GM12878 (cell line): ENCODE data around the gene SLC34A1. TPM values are rescaled to one million over a fixed set of nuclear protein-coding genes. Genes with fewer than 3 reads are reported as not detected.

Experiments
- CEBPB ChIP-seq, 2 experiments: fragments of 150-350 bp in 1 of 2; IDR thresholded peaks; 2 replicates each; pipeline ENCODE4 v1.6.1; 2012 to 2014; ENCODE audit warnings: low read depth in 2 of 2, low read length in 2 of 2, borderline replicate concordance in 1 of 2, inconsistent platforms in 1 of 2
- CREB1 ChIP-seq: IDR thresholded peaks from 2 replicates; pipeline ENCODE4 v1.6.1; 2012; ENCODE audit warnings: low read depth, mild to moderate bottlenecking, inconsistent platforms
- EGR1 ChIP-seq, 2 experiments: IDR thresholded peaks; 1 replicate in 1 of 2; 2 replicates in 1 of 2; pipeline ENCODE4 v1.6.1; 2011 to 2012; ENCODE audit warnings: low read depth in 2 of 2, low read length in 2 of 2, borderline replicate concordance in 1 of 2, mild to moderate bottlenecking in 1 of 2, moderate library complexity in 1 of 2
- FOXM1 ChIP-seq: IDR thresholded peaks from 2 replicates; pipeline ENCODE4 v1.6.1; 2012; ENCODE audit warnings: low read depth, mild to moderate bottlenecking, inconsistent platforms, low read length, moderate library complexity
- IRF4 ChIP-seq: IDR thresholded peaks from 2 replicates; pipeline ENCODE4 v1.6.1; 2011; ENCODE audit warnings: low read depth, low read length
- NR2C2 ChIP-seq: IDR thresholded peaks from 2 replicates; pipeline ENCODE4 v1.6.1; 2011; ENCODE audit warnings: borderline replicate concordance, low read depth; ENCODE audit not compliant: control insufficient read depth, insufficient read length
- PAX5 ChIP-seq: IDR thresholded peaks from 2 replicates; pipeline ENCODE4 v1.6.1; 2011; ENCODE audit warnings: low read depth, low read length, borderline replicate concordance
- PML ChIP-seq: IDR thresholded peaks from 2 replicates; pipeline ENCODE4 v1.6.1; 2012; ENCODE audit warnings: low read length, inconsistent platforms
- POLR2AphosphoS2 ChIP-seq: IDR thresholded peaks from 2 replicates; pipeline ENCODE4 v1.6.1; 2011; ENCODE audit warnings: low read depth, mild to moderate bottlenecking, low read length, improper control_type of control experiment, moderate library complexity
- POLR2AphosphoS5 ChIP-seq: IDR thresholded peaks from 2 replicates; pipeline ENCODE4 v1.6.1; 2011; ENCODE audit warnings: mild to moderate bottlenecking, low read length, inconsistent platforms
- RAD21 ChIP-seq: IDR thresholded peaks from 2 replicates; pipeline ENCODE4 v1.6.1; 2011; ENCODE audit warnings: mild to moderate bottlenecking, low read depth, low read length, moderate library complexity; ENCODE audit not compliant: insufficient read depth
- RCOR1 ChIP-seq: conservative IDR thresholded peaks from 2 replicates; pipeline ENCODE4 v1.6.1; 2012; ENCODE audit warnings: low read depth, low read length, improper control_type of control experiment
- SMAD5 ChIP-seq: IDR thresholded peaks from 2 replicates; pipeline ENCODE4 v1.6.1; 2016; ENCODE audit warnings: antibody characterized with exemption, low read depth
- SREBF1 ChIP-seq: IDR thresholded peaks from 2 replicates; pipeline ENCODE4 v1.6.1; 2012; ENCODE audit warnings: mild to moderate bottlenecking, low read length
- STAT1 ChIP-seq: fragments of 450-650 bp; conservative IDR thresholded peaks from 2 replicates; pipeline ENCODE4 v1.6.1; 2014; ENCODE audit warnings: antibody characterized with exemption, mild to moderate bottlenecking
- TBL1XR1 ChIP-seq: IDR thresholded peaks from 2 replicates; pipeline ENCODE4 v1.6.1; 2012; ENCODE audit warnings: low read depth, low read length, improper control_type of control experiment
- polyA plus RNA-seq, 11 experiments: library from polyadenylated mRNA; depleted of rRNA in 4 of 11; unstranded in 6 of 11; stranded (reverse) in 5 of 11; fragments of >200 nt; fragmentation: Nextera tagmentation in 4 of 11; fragmentation: Illumina TruSeq in 1 of 11; extraction: Ambion mirVana in 4 of 11; extraction: Trizol in 1 of 11; gene quantifications; 1 replicate in 1 of 11; 2 replicates in 10 of 11; pipeline versions ENCODE4 v1.2.1 to v1.2.3, GENCODE V29; 2011 to 2016; ENCODE audit warnings: inconsistent platforms in 2 of 11, missing spikeins in 2 of 11, low read depth in 1 of 11
- total RNA-seq, 4 experiments: library from RNA; depleted of rRNA in 3 of 4; stranded (reverse); fragments of >200 nt in 3 of 4; fragmentation: Illumina TruSeq in 1 of 4; extraction: Trizol in 1 of 4; gene quantifications; 2 replicates each; pipeline versions ENCODE4 v1.2.1 to v1.2.3, GENCODE V29; 2013 to 2021
- TF ChIP-seq, protein P1 (sequence below): fragments of 450-650 bp; IDR thresholded peaks from 2 replicates; pipeline ENCODE4 v1.6.1; 2017; ENCODE audit warnings: antibody characterized with exemption, mild to moderate bottlenecking, moderate library complexity
- TF ChIP-seq, protein P2 (sequence below): fragments of 450-650 bp; IDR thresholded peaks from 2 replicates; pipeline ENCODE4 v1.6.1; 2017; ENCODE audit warnings: mild to moderate bottlenecking
- TF ChIP-seq, protein P3 (sequence below): fragments of 450-650 bp; IDR thresholded peaks from 2 replicates; pipeline ENCODE4 v1.6.1; 2018; ENCODE audit warnings: borderline replicate concordance, mild to moderate bottlenecking; ENCODE audit not compliant: partially characterized antibody

SLC34A1 gene
- total and polyA plus RNA-seq, 10 of the 15 experiments (the other 5 are each of a cell fraction or from before 2014, with no cell fraction given) = 0.03 to 0.14 (median 0.09) TPM; not detected in 2

- TF ChIP-seq, protein P1, sequence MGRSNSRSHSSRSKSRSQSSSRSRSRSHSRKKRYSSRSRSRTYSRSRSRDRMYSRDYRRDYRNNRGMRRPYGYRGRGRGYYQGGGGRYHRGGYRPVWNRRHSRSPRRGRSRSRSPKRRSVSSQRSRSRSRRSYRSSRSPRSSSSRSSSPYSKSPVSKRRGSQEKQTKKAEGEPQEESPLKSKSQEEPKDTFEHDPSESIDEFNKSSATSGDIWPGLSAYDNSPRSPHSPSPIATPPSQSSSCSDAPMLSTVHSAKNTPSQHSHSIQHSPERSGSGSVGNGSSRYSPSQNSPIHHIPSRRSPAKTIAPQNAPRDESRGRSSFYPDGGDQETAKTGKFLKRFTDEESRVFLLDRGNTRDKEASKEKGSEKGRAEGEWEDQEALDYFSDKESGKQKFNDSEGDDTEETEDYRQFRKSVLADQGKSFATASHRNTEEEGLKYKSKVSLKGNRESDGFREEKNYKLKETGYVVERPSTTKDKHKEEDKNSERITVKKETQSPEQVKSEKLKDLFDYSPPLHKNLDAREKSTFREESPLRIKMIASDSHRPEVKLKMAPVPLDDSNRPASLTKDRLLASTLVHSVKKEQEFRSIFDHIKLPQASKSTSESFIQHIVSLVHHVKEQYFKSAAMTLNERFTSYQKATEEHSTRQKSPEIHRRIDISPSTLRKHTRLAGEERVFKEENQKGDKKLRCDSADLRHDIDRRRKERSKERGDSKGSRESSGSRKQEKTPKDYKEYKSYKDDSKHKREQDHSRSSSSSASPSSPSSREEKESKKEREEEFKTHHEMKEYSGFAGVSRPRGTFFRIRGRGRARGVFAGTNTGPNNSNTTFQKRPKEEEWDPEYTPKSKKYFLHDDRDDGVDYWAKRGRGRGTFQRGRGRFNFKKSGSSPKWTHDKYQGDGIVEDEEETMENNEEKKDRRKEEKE = no peak
- peak; percentile 53; the same call in 1 of the 2 replicates for TF ChIP-seq PAX5
- TF ChIP-seq CEBPB (IDR thresholded peaks at IDR 0.05; ENCODE audit: borderline replicate concordance in 1 of 2, low read depth in 2 of 2, low read length in 2 of 2) = no peak
- TF ChIP-seq, protein P2, sequence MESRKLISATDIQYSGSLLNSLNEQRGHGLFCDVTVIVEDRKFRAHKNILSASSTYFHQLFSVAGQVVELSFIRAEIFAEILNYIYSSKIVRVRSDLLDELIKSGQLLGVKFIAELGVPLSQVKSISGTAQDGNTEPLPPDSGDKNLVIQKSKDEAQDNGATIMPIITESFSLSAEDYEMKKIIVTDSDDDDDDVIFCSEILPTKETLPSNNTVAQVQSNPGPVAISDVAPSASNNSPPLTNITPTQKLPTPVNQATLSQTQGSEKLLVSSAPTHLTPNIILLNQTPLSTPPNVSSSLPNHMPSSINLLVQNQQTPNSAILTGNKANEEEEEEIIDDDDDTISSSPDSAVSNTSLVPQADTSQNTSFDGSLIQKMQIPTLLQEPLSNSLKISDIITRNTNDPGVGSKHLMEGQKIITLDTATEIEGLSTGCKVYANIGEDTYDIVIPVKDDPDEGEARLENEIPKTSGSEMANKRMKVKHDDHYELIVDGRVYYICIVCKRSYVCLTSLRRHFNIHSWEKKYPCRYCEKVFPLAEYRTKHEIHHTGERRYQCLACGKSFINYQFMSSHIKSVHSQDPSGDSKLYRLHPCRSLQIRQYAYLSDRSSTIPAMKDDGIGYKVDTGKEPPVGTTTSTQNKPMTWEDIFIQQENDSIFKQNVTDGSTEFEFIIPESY = no peak
- TF ChIP-seq FOXM1 = no peak
- peak; percentile 97 for TF ChIP-seq IRF4
- no peak for TF ChIP-seq SREBF1
- no peak for TF ChIP-seq RCOR1
- TF ChIP-seq EGR1 (IDR thresholded peaks at IDR 0.05; ENCODE audit: borderline replicate concordance in 1 of 2, low read depth in 2 of 2, low read length in 2 of 2) = peak in 1 of 2 experiments; percentile 52; a peak in 2 of 3 replicates
- TF ChIP-seq RAD21 = no peak
- no peak for TF ChIP-seq POLR2AphosphoS2
- no peak for TF ChIP-seq SMAD5
- TF ChIP-seq, protein P3, sequence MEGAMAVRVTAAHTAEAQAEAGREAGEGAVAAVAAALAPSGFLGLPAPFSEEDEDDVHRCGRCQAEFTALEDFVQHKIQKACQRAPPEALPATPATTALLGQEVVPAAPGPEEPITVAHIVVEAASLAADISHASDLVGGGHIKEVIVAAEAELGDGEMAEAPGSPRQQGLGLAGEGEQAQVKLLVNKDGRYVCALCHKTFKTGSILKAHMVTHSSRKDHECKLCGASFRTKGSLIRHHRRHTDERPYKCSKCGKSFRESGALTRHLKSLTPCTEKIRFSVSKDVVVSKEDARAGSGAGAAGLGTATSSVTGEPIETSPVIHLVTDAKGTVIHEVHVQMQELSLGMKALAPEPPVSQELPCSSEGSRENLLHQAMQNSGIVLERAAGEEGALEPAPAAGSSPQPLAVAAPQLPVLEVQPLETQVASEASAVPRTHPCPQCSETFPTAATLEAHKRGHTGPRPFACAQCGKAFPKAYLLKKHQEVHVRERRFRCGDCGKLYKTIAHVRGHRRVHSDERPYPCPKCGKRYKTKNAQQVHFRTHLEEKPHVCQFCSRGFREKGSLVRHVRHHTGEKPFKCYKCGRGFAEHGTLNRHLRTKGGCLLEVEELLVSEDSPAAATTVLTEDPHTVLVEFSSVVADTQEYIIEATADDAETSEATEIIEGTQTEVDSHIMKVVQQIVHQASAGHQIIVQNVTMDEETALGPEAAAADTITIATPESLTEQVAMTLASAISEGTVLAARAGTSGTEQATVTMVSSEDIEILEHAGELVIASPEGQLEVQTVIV = no peak
- no peak for TF ChIP-seq POLR2AphosphoS5
- no peak for TF ChIP-seq STAT1
- no peak for TF ChIP-seq CREB1
- no peak for TF ChIP-seq PML
- no peak for TF ChIP-seq NR2C2
- TF ChIP-seq TBL1XR1 = 0 out of 2 replicates have a peak, but pooled peaks have one; percentile 60
Observed at GRCh38 chr5:177364159-177364962, 19.9 kb upstream of the SLC34A1 start (continued).
